GM23338 (cell line): Measurements from ENCODE around the gene CLSTN2. TPM values are rescaled to one million over a fixed set of nuclear protein-coding genes. Genes with fewer than 3 reads are reported as not detected.

Experiments
- ATAC-seq: fragments of 200-7000 bp; cut with Tn5 transposase; 3 replicates; pipeline ENCODE4 v1.9.1; 2020
- DNase-seq: peaks from one replicate; pipeline ENCODE4 v3.0.0-alpha.2; 2015; ENCODE audit warnings: low spot score
- H2AFZ ChIP-seq: fragments of 200-600 bp; sonication (generic); 2 replicates; pipeline ENCODE4 v1.8.0; 2016; ENCODE audit warnings: antibody characterized with exemption, mild to moderate bottlenecking, moderate library complexity
- H3F3A ChIP-seq: fragments of 200-600 bp; sonication (generic); replicated peaks from 2 replicates; pipeline ENCODE4 v1.8.0; 2017; ENCODE audit warnings: antibody characterized with exemption, mixed run types, low read depth
- H3K27ac ChIP-seq: fragments of 200-600 bp; sonication (generic); 2 replicates; pipeline ENCODE4 v1.6.1; 2016; ENCODE audit warnings: low read depth
- H3K27me3 ChIP-seq: fragments of 200-600 bp; sonication (generic); 2 replicates; pipeline ENCODE4 v1.8.0; 2016; ENCODE audit warnings: mild to moderate bottlenecking, mixed run types, moderate library complexity; ENCODE audit not compliant: insufficient read depth
- H3K36me3 ChIP-seq: fragments of 200-600 bp; sonication (generic); 2 replicates; pipeline ENCODE4 v1.8.0; 2016; ENCODE audit warnings: mild to moderate bottlenecking; ENCODE audit not compliant: insufficient read depth
- H3K4me1 ChIP-seq: fragments of 200-600 bp; sonication (generic); 2 replicates; pipeline ENCODE4 v1.8.0; 2016; ENCODE audit warnings: mild to moderate bottlenecking, moderate library complexity; ENCODE audit not compliant: insufficient read depth
- H3K4me2 ChIP-seq: fragments of 200-600 bp; sonication (generic); 2 replicates; pipeline ENCODE4 v1.7.1; 2017; ENCODE audit warnings: mixed run types
- H3K4me3 ChIP-seq: fragments of 200-600 bp; sonication (generic); 2 replicates; pipeline ENCODE4 v1.6.1; 2016; ENCODE audit warnings: mixed run types
- H3K79me2 ChIP-seq: fragments of 200-600 bp; sonication (generic); replicated peaks from 2 replicates; pipeline ENCODE4 v1.8.0; 2017; ENCODE audit warnings: mild to moderate bottlenecking; ENCODE audit not compliant: insufficient read depth
- H3K9me2 ChIP-seq: fragments of 200-600 bp; sonication (generic); 2 replicates; pipeline ENCODE4 v1.8.0; 2017; ENCODE audit not compliant: insufficient read depth
- H4K20me1 ChIP-seq: fragments of 200-600 bp; sonication (generic); replicated peaks from 2 replicates; pipeline ENCODE4 v1.8.0; 2017; ENCODE audit warnings: mild to moderate bottlenecking; ENCODE audit not compliant: insufficient read depth
- H3K27ac Mint-ChIP-seq: 2 replicates; pipeline ENCODE4 v1.8.0; 2020; ENCODE audit warnings: inconsistent platforms, mild to moderate bottlenecking, moderate library complexity, mixed read lengths
- H3K27me3 Mint-ChIP-seq: 3 replicates; pipeline ENCODE4 v1.8.0; 2022; ENCODE audit warnings: low read depth, mild to moderate bottlenecking, moderate library complexity, mixed read lengths, inconsistent platforms; ENCODE audit not compliant: insufficient read depth, poor library complexity
- H3K36me3 Mint-ChIP-seq: 3 replicates; pipeline ENCODE4 v1.8.0; 2021; ENCODE audit warnings: low read depth, mild to moderate bottlenecking, inconsistent platforms, moderate library complexity, mixed read lengths
- H3K4me1 Mint-ChIP-seq: 3 replicates; pipeline ENCODE4 v1.8.0; 2020; ENCODE audit warnings: mild to moderate bottlenecking, inconsistent platforms, mixed read lengths
- H3K4me3 Mint-ChIP-seq: 3 replicates; pipeline ENCODE4 v1.8.0; 2021; ENCODE audit warnings: moderate library complexity, mild to moderate bottlenecking, inconsistent platforms, mixed read lengths
- H3K9me3 Mint-ChIP-seq: 3 replicates; pipeline ENCODE4 v1.8.0; 2020; ENCODE audit warnings: moderate library complexity, mild to moderate bottlenecking, inconsistent platforms, mixed read lengths
- EZH2 ChIP-seq: fragments of 200-600 bp; sonication (generic); IDR thresholded peaks from one replicate; pipeline ENCODE4 v1.8.0; 2017; ENCODE audit warnings: antibody characterized with exemption, mild to moderate bottlenecking, low read depth; ENCODE audit not compliant: unreplicated experiment
- EZH2phosphoT487 ChIP-seq: fragments of 200-600 bp; sonication (generic); IDR thresholded peaks from one replicate; pipeline ENCODE4 v1.8.1; 2018; ENCODE audit warnings: antibody characterized with exemption; ENCODE audit not compliant: unreplicated experiment
- JUNB ChIP-seq: IDR thresholded peaks from one replicate; pipeline ENCODE4 v1.6.1; 2016; ENCODE audit warnings: antibody characterized with exemption; ENCODE audit not compliant: unreplicated experiment
- NANOG ChIP-seq: IDR thresholded peaks from 2 replicates; pipeline ENCODE4 v1.6.1; 2016; ENCODE audit warnings: antibody characterized with exemption, borderline replicate concordance
- POLR2AphosphoS5 ChIP-seq: IDR thresholded peaks from 2 replicates; pipeline ENCODE4 v1.6.1; 2016; ENCODE audit warnings: antibody characterized with exemption, low read depth
- ZNF114 ChIP-seq: fragments of 250-450 bp; sonication (Bioruptor Pico); IDR thresholded peaks from 2 replicates; pipeline ENCODE4 v1.5.0; 2020; ENCODE audit warnings: mild to moderate bottlenecking, moderate library complexity
- polyA plus RNA-seq: library from polyadenylated mRNA; unstranded; fragments of >200 nt; fragmentation: Nextera tagmentation; extraction: Ambion mirVana; gene quantifications from 2 replicates; pipeline ENCODE4 v1.2.1, GENCODE V29; 2016
- total RNA-seq: library from RNA; depleted of rRNA; stranded (reverse); fragments of >200 nt; shearing (Covaris generic); gene quantifications from 2 replicates; pipeline ENCODE4 v1.2.3, GENCODE V29; 2014
- TF ChIP-seq, protein P1 (sequence below), 2 experiments: fragments of 200-600 bp in 1 of 2; sonication (generic) in 1 of 2; conservative IDR thresholded peaks; 2 replicates each; pipeline versions ENCODE4 v1.5.1 to v1.6.1; 2016 to 2017; ENCODE audit warnings: antibody characterized with exemption in 2 of 2, low read depth in 2 of 2, mild to moderate bottlenecking in 2 of 2, moderate library complexity in 1 of 2
- TF ChIP-seq, protein P2 (sequence below): IDR thresholded peaks from 2 replicates; pipeline ENCODE4 v1.6.1; 2016; ENCODE audit warnings: antibody characterized with exemption
- TF ChIP-seq, protein P3 (sequence below): fragments of 250-450 bp; sonication (Bioruptor Pico); IDR thresholded peaks from 2 replicates; pipeline ENCODE4 v1.5.0; 2020; ENCODE audit warnings: mild to moderate bottlenecking, moderate library complexity

Gene CLSTN2
- total and polyA plus RNA-seq, 2 experiments from 2014 or later = 0.11 to 0.83 TPM

DNA sequence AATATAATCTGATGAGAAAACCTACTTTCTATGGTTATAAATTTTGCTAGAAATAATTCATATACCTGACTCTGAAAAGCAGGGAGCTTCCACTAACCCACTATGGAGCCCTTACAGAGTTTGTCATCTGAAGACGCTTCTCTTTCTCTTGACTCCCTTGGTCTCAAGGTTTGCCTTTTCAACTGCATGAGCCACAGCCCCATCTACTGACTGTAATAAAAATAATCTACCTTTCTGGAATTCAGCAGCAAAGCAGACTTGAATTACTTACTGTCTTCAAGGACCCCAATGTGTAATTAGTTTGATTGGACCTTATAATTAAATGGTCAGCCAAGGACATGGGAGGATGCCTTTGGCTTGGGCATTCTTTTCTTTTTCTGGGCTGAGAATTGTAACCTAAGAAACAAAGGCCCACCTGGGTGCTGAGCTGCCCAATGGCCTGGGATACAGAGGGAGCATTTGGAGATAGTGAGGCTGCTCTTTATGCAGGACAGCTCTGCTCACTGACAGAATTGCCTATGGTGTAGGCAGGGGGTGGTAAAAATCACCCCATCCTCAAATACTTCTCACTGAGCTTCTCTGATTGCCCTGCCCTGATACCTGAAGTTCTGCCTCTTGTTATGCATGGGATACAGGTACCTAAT, 564.3 kb downstream of the CLSTN2 start:
- H3K79me2 ChIP-seq = no peaks in the 10 kb centered on the region
- H3K4me3 ChIP-seq = no peak overlapping the region
- H3K27me3 Mint-ChIP-seq = peaks cover 3% of the 10 kb centered on the region
- ATAC-seq (peak; percentile 82), DNase-seq (peak; percentile 62)
- no peaks in the 10 kb centered on the region for H3F3A ChIP-seq
- TF ChIP-seq, protein P1, sequence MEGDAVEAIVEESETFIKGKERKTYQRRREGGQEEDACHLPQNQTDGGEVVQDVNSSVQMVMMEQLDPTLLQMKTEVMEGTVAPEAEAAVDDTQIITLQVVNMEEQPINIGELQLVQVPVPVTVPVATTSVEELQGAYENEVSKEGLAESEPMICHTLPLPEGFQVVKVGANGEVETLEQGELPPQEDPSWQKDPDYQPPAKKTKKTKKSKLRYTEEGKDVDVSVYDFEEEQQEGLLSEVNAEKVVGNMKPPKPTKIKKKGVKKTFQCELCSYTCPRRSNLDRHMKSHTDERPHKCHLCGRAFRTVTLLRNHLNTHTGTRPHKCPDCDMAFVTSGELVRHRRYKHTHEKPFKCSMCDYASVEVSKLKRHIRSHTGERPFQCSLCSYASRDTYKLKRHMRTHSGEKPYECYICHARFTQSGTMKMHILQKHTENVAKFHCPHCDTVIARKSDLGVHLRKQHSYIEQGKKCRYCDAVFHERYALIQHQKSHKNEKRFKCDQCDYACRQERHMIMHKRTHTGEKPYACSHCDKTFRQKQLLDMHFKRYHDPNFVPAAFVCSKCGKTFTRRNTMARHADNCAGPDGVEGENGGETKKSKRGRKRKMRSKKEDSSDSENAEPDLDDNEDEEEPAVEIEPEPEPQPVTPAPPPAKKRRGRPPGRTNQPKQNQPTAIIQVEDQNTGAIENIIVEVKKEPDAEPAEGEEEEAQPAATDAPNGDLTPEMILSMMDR (conservative IDR thresholded peaks at IDR 0.05; ENCODE audit: low read depth in 2 of 2) = peak; percentile 60 to 69
- no peak for TF ChIP-seq EZH2
- no peaks in the 10 kb centered on the region for H3K36me3 Mint-ChIP-seq
- H3K9me3 Mint-ChIP-seq = peaks cover 3% of the 10 kb centered on the region; the same call in 1 of the 3 replicates
- no peak overlapping the region for H3K27ac Mint-ChIP-seq
- no peaks in the 10 kb centered on the region for H3K27me3 ChIP-seq
- 0 out of 2 replicates have a peak, but pooled peaks cover 8% of the 10 kb centered on the region for H3K9me2 ChIP-seq
- H3K27ac ChIP-seq = no peak overlapping the region
- H2AFZ ChIP-seq = no peak overlapping the region
- no peak overlapping the region for H3K4me2 ChIP-seq
- H4K20me1 ChIP-seq = no peaks in the 10 kb centered on the region
- H3K4me1 Mint-ChIP-seq = peaks cover 7% of the 10 kb centered on the region
- H3K36me3 ChIP-seq = no peaks in the 10 kb centered on the region
- peaks cover 5% of the 10 kb centered on the region for H3K4me1 ChIP-seq
- no peak overlapping the region for H3K4me3 Mint-ChIP-seq

DNA sequence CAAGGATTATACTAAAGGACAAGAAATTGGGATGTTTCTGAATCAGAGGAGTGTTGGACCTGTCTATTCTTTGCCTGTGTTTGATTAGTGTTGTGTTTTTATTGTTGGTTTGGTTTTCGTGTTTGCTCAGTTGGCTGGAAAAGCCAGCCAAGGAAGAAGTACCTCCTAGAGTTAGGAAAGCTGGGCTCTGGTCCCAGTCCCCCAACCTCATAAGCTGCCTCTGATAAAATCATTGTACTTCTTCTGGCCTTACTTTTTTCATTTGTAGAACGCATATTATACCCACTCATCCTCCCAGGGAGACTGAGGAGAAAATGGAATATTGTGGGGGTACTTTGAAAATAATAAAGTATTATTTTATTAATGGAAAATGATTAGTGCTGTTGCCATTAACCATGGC, 565.5 kb downstream of the CLSTN2 start:
- Histone ChIP-seq H3K27ac (no peak overlapping the region), H3K79me2 (no peaks in the 10 kb centered on the region), H3K4me3 (no peak overlapping the region), H3K27me3 (no peaks in the 10 kb centered on the region), H3F3A (no peaks in the 10 kb centered on the region), H4K20me1 (no peaks in the 10 kb centered on the region), H3K4me1 (peaks cover 17% of the 10 kb centered on the region), H3K9me2 (0 out of 2 replicates have a peak, but pooled peaks cover 8% of the 10 kb centered on the region), H3K4me2 (no peak overlapping the region), H2AFZ (peak overlapping the region; percentile 28; the same call in 1 of the 2 replicates), H3K36me3 (no peaks in the 10 kb centered on the region)
- Mint-ChIP-seq H3K27me3 (peaks cover 3% of the 10 kb centered on the region), H3K36me3 (no peaks in the 10 kb centered on the region), H3K9me3 (peaks cover 3% of the 10 kb centered on the region; the same call in 1 of the 3 replicates), H3K4me3 (no peak overlapping the region), H3K27ac (no peak overlapping the region), H3K4me1 (peaks cover 19% of the 10 kb centered on the region)
- ATAC-seq (no peak), DNase-seq (no peak)
- TF ChIP-seq, protein P2, sequence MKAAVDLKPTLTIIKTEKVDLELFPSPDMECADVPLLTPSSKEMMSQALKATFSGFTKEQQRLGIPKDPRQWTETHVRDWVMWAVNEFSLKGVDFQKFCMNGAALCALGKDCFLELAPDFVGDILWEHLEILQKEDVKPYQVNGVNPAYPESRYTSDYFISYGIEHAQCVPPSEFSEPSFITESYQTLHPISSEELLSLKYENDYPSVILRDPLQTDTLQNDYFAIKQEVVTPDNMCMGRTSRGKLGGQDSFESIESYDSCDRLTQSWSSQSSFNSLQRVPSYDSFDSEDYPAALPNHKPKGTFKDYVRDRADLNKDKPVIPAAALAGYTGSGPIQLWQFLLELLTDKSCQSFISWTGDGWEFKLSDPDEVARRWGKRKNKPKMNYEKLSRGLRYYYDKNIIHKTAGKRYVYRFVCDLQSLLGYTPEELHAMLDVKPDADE = no peak
- no peak for TF ChIP-seq EZH2
- TF ChIP-seq, protein P3, sequence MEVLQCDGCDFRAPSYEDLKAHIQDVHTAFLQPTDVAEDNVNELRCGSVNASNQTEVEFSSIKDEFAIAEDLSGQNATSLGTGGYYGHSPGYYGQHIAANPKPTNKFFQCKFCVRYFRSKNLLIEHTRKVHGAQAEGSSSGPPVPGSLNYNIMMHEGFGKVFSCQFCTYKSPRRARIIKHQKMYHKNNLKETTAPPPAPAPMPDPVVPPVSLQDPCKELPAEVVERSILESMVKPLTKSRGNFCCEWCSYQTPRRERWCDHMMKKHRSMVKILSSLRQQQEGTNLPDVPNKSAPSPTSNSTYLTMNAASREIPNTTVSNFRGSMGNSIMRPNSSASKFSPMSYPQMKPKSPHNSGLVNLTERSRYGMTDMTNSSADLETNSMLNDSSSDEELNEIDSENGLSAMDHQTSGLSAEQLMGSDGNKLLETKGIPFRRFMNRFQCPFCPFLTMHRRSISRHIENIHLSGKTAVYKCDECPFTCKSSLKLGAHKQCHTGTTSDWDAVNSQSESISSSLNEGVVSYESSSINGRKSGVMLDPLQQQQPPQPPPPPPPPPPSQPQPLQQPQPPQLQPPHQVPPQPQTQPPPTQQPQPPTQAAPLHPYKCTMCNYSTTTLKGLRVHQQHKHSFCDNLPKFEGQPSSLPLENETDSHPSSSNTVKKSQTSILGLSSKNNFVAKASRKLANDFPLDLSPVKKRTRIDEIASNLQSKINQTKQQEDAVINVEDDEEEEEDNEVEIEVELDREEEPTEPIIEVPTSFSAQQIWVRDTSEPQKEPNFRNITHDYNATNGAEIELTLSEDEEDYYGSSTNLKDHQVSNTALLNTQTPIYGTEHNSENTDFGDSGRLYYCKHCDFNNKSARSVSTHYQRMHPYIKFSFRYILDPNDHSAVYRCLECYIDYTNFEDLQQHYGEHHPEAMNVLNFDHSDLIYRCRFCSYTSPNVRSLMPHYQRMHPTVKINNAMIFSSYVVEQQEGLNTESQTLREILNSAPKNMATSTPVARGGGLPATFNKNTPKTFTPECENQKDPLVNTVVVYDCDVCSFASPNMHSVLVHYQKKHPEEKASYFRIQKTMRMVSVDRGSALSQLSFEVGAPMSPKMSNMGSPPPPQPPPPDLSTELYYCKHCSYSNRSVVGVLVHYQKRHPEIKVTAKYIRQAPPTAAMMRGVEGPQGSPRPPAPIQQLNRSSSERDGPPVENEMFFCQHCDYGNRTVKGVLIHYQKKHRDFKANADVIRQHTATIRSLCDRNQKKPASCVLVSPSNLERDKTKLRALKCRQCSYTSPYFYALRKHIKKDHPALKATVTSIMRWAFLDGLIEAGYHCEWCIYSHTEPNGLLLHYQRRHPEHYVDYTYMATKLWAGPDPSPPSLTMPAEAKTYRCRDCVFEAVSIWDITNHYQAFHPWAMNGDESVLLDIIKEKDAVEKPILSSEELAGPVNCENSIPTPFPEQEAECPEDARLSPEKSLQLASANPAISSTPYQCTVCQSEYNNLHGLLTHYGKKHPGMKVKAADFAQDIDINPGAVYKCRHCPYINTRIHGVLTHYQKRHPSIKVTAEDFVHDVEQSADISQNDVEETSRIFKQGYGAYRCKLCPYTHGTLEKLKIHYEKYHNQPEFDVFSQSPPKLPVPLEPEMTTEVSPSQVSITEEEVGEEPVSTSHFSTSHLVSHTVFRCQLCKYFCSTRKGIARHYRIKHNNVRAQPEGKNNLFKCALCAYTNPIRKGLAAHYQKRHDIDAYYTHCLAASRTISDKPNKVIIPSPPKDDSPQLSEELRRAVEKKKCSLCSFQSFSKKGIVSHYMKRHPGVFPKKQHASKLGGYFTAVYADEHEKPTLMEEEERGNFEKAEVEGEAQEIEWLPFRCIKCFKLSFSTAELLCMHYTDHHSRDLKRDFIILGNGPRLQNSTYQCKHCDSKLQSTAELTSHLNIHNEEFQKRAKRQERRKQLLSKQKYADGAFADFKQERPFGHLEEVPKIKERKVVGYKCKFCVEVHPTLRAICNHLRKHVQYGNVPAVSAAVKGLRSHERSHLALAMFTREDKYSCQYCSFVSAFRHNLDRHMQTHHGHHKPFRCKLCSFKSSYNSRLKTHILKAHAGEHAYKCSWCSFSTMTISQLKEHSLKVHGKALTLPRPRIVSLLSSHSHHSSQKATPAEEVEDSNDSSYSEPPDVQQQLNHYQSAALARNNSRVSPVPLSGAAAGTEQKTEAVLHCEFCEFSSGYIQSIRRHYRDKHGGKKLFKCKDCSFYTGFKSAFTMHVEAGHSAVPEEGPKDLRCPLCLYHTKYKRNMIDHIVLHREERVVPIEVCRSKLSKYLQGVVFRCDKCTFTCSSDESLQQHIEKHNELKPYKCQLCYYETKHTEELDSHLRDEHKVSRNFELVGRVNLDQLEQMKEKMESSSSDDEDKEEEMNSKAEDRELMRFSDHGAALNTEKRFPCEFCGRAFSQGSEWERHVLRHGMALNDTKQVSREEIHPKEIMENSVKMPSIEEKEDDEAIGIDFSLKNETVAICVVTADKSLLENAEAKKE (CRISPR knock-in tag) = no peak
- no peak for TF ChIP-seq ZNF114 (CRISPR knock-in tag)
- no peak for TF ChIP-seq POLR2AphosphoS5
- TF ChIP-seq EZH2phosphoT487 = no peak
- no peak for TF ChIP-seq NANOG
- TF ChIP-seq JUNB = no peak
- TF ChIP-seq, protein P1 (conservative IDR thresholded peaks at IDR 0.05; ENCODE audit: low read depth in 2 of 2) = no peak
